ENCODE results near the gene KIR2DL1. TPM values are rescaled to one million over a fixed set of nuclear protein-coding genes. Genes with fewer than 3 reads are reported as not detected.

KIR2DL1 gene
- total RNA-seq, 1 donor from 2014 or later, result not detected

DNA sequence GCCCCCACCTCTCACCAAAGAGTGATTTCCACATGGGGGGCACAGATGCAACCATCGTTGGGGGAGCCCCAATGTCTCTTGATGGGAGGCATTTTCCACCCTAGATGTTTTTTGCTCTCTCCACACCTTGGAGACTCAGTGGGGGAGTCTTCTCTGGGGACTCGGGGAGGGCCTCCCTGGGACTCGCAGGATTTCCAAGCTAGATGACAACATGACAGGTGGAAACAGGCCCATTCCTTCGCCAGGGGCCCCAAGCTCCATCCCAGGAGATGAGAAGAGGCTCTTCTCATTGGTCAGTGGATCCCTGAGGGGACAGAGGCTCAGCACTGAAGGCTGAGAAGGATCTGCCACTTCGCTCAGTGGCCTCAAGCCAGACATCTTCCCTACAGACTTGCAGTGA is 21.1 kb downstream of the KIR2DL1 start:
- no peak for DNase-seq
- Mint-ChIP-seq H3K9me3 (ENCODE audit: unreplicated experiment) (peaks cover 19% of the 10 kb centered on the region), H3K4me3 (ENCODE audit: unreplicated experiment) (no peak overlapping the region), H3K36me3 (ENCODE audit: unreplicated experiment) (peaks cover 9% of the 10 kb centered on the region), H3K27me3 (ENCODE audit: unreplicated experiment) (peaks cover 2% of the 10 kb centered on the region), H3K4me1 (ENCODE audit: low read depth, unreplicated experiment) (no peaks in the 10 kb centered on the region), H3K27ac (ENCODE audit: unreplicated experiment) (no peak overlapping the region)
- TF ChIP-seq CTCF (IDR thresholded peaks at IDR 0.05; ENCODE audit: partially characterized antibody, unreplicated experiment), result no peak

DNA sequence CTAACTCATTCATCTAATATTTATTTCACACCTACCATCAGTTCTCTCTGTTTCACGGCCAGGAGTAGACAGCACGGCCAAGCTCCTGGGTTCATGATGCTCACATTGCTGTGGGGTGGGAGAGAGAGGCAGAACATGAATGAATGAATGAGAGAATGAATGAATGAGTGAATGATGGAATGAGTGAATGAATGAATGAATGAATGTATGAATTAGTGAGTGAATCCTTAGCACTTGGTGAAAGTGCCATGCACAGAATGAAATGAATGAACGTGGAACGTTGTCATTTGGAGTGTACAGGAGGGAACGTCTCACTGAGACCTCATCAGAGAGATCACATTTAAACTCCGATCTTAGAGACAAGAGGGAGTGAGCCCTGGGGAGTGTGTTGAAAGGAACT is 21.9 kb downstream of the KIR2DL1 start:
- Mint-ChIP-seq H3K4me1 (ENCODE audit: low read depth, unreplicated experiment) (no peaks in the 10 kb centered on the region), H3K27me3 (ENCODE audit: unreplicated experiment) (no peaks in the 10 kb centered on the region), H3K36me3 (ENCODE audit: unreplicated experiment) (peaks cover 5% of the 10 kb centered on the region), H3K27ac (ENCODE audit: unreplicated experiment) (no peak overlapping the region), H3K9me3 (ENCODE audit: unreplicated experiment) (peaks cover 16% of the 10 kb centered on the region), H3K4me3 (ENCODE audit: unreplicated experiment) (no peak overlapping the region)
- DNase-seq, result no peak
- no peak for TF ChIP-seq CTCF (IDR thresholded peaks at IDR 0.05; ENCODE audit: partially characterized antibody, unreplicated experiment)

DNA sequence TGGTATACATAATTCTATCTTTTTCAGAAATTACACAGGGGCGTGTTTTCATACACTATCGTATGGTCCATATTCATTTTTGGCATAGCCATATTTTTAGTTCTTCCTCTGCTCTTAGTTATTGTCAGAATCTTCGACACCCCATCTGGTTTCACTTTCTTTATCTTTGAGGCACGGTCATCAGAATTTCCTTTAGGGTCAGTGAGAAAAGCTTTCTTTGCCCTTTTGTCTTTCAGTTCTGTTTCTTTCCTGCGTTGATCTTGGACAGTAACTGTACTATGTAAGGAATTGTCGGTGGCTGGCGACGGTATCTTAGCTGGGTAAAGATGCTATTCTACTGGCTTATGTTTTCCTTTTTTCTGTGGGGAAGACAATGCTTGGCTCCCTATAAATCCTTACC is 23.2 kb downstream of the KIR2DL1 start:
- H3K4me3 Mint-ChIP-seq (ENCODE audit: unreplicated experiment), result no peak overlapping the region
- peaks cover 12% of the 10 kb centered on the region for H3K9me3 Mint-ChIP-seq (ENCODE audit: unreplicated experiment)
- no peak for TF ChIP-seq CTCF (IDR thresholded peaks at IDR 0.05; ENCODE audit: partially characterized antibody, unreplicated experiment)
- peaks cover 5% of the 10 kb centered on the region for H3K36me3 Mint-ChIP-seq (ENCODE audit: unreplicated experiment)
- no peaks in the 10 kb centered on the region for H3K4me1 Mint-ChIP-seq (ENCODE audit: low read depth, unreplicated experiment)
- no peak overlapping the region for H3K27ac Mint-ChIP-seq (ENCODE audit: unreplicated experiment)
- no peaks in the 10 kb centered on the region for H3K27me3 Mint-ChIP-seq (ENCODE audit: unreplicated experiment)
- no peak for DNase-seq

DNA sequence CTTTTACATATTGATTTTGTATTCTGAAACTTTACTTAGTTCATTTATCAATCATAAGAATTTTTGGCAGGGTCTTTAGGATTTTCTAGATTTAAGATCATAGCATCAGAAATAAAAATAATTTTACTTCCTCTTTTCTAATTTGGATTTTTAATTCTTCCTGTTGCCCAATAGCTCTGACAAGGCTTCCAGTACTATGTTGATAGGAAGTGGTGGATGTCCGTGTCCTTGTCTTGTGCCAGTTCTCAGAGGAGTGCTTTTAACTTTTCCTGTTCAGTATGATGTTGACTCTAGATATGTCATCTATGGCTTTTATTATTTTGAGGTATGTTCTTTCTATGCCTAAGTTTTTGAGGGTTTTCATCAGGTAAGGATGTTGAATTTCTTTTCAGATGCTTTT is 26.2 kb downstream of the KIR2DL1 start:
- no peaks in the 10 kb centered on the region for H3K27me3 Mint-ChIP-seq (ENCODE audit: unreplicated experiment)
- H3K4me1 Mint-ChIP-seq (ENCODE audit: low read depth, unreplicated experiment), result no peaks in the 10 kb centered on the region
- H3K36me3 Mint-ChIP-seq (ENCODE audit: unreplicated experiment), result no peaks in the 10 kb centered on the region
- H3K4me3 Mint-ChIP-seq (ENCODE audit: unreplicated experiment), result no peak overlapping the region
- H3K27ac Mint-ChIP-seq (ENCODE audit: unreplicated experiment), result no peak overlapping the region
- no peak for TF ChIP-seq CTCF (IDR thresholded peaks at IDR 0.05; ENCODE audit: partially characterized antibody, unreplicated experiment)
- no peak for DNase-seq
- H3K9me3 Mint-ChIP-seq (ENCODE audit: unreplicated experiment), result peaks cover 13% of the 10 kb centered on the region

DNA sequence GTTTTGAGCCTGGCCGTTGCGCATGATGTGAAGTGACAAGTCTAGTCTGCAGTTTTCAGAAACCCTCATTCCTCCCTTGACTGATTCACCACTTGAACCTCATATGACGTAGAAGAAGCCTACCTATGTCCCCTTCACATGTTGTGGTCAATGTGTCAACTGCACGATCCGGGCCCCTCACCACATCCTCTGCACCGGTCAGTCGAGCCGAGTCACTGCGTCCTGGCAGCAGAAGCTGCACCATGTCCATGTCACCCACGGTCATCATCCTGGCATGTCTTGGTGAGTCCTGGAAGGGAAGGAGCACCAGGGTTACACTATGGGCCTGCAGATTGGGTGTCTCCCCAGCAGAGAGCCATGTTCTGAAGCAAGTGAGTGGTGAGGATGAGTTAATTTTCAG is 33.8 kb downstream of the KIR2DL1 start, which contains the start of gene KIR2DL4:
Gene KIR2DL4 (plus strand): TSS at position 201 of the 400 bp plus-strand sequence. CDS start 42 bp downstream, at position 243.
- DNase-seq, result no peak
- peaks cover 13% of the 10 kb centered on the region for H3K36me3 Mint-ChIP-seq (ENCODE audit: unreplicated experiment)
- H3K9me3 Mint-ChIP-seq (ENCODE audit: unreplicated experiment), result peaks cover 16% of the 10 kb centered on the region
- H3K4me3 Mint-ChIP-seq (ENCODE audit: unreplicated experiment), result no peak within 1 kb of the TSS
- no peaks in the 10 kb centered on the region for H3K4me1 Mint-ChIP-seq (ENCODE audit: low read depth, unreplicated experiment)
- no peak for TF ChIP-seq CTCF (IDR thresholded peaks at IDR 0.05; ENCODE audit: partially characterized antibody, unreplicated experiment)
- no peak within 1 kb of the TSS for H3K27ac Mint-ChIP-seq (ENCODE audit: unreplicated experiment)
- H3K27me3 Mint-ChIP-seq (ENCODE audit: unreplicated experiment), result peaks cover 2% of the 10 kb centered on the region
